ENCODE results near the gene CAPN7.

The CAPN7 gene

GRCh38 chr3:15217841-15218267, 11.8 kb downstream of the CAPN7 start:
- H3K23ac ChIP-seq (ENCODE audit: low read length): no peak overlapping the region
- H4K12ac ChIP-seq (ENCODE audit: low read depth, low read length): no peak overlapping the region
- H3K79me2 ChIP-seq (ENCODE audit: control insufficient read depth, insufficient read depth, low read length, poor library complexity): no peaks in the 10 kb centered on the region
- no peak for DNase-seq
- H3K4me2 ChIP-seq (ENCODE audit: low read length): no peak overlapping the region
- no peaks in the 10 kb centered on the region for H3K4me1 ChIP-seq (ENCODE audit: control insufficient read depth in 1 of 2, insufficient read depth in 2 of 2, low read length in 2 of 2)
- no peak overlapping the region for H4K91ac ChIP-seq (ENCODE audit: low read depth, low read length)
- H3K4ac ChIP-seq (ENCODE audit: low read depth, low read length): no peak overlapping the region
- no peak overlapping the region for H3K14ac ChIP-seq (ENCODE audit: low read length)
- H3K79me1 ChIP-seq (ENCODE audit: low read length): no peaks in the 10 kb centered on the region
- H2BK12ac ChIP-seq (ENCODE audit: low read length): no peak overlapping the region
- H2BK120ac ChIP-seq (ENCODE audit: insufficient read depth, low read length, poor library complexity): no peak overlapping the region
- no peak overlapping the region for H3K9ac ChIP-seq (ENCODE audit: low read length)
- no peak overlapping the region for H3K27ac ChIP-seq (ENCODE audit: low read depth, low read length)
- H3K27me3 ChIP-seq (ENCODE audit: insufficient read depth, low read length): no peaks in the 10 kb centered on the region
- H2BK5ac ChIP-seq (ENCODE audit: low read depth, low read length, poor library complexity): no peak overlapping the region
- H2AK5ac ChIP-seq (ENCODE audit: low read length): no peak overlapping the region
- WGBS (ENCODE audit: extremely low coverage, insufficient coverage, insufficient read length): no CpG with 5 or more reads among the region's 2 CpGs
- H3K18ac ChIP-seq (ENCODE audit: low read length): no peak overlapping the region
- H3K36me3 ChIP-seq (ENCODE audit: control insufficient read depth in 1 of 2, insufficient read depth in 2 of 2, low read length in 2 of 2): peaks cover 14 to 30% of the 10 kb centered on the region in 2 experiments
- H4K8ac ChIP-seq (ENCODE audit: low read depth, low read length): no peak overlapping the region
- H3K4me3 ChIP-seq (ENCODE audit: low read depth, low read length): no peak overlapping the region
- H3K9me3 ChIP-seq (ENCODE audit: insufficient read depth, low read depth, low read length): no peaks in the 10 kb centered on the region
- no peak overlapping the region for H2AFZ ChIP-seq (ENCODE audit: insufficient read depth, low read length, poor library complexity)

- H3K27ac ChIP-seq (ENCODE audit: low read depth, low read length): no peak overlapping the region
- H4K91ac ChIP-seq (ENCODE audit: low read depth, low read length): no peak overlapping the region
- H3K36me3 ChIP-seq (ENCODE audit: control insufficient read depth in 1 of 2, insufficient read depth in 2 of 2, low read length in 2 of 2): peaks cover 14 to 30% of the 10 kb centered on the region in 2 experiments
- no peak for DNase-seq
- H2AK5ac ChIP-seq (ENCODE audit: low read length): no peak overlapping the region
- no peaks in the 10 kb centered on the region for H3K27me3 ChIP-seq (ENCODE audit: insufficient read depth, low read length)
- no peak overlapping the region for H3K18ac ChIP-seq (ENCODE audit: low read length)
- H2AFZ ChIP-seq (ENCODE audit: insufficient read depth, low read length, poor library complexity): no peak overlapping the region
- no peak overlapping the region for H3K23ac ChIP-seq (ENCODE audit: low read length)
- H3K4me2 ChIP-seq (ENCODE audit: low read length): no peak overlapping the region
- no peaks in the 10 kb centered on the region for H3K9me3 ChIP-seq (ENCODE audit: insufficient read depth, low read depth, low read length)
- no peak overlapping the region for H3K4me3 ChIP-seq (ENCODE audit: low read depth, low read length)
- H3K79me2 ChIP-seq (ENCODE audit: control insufficient read depth, insufficient read depth, low read length, poor library complexity): no peaks in the 10 kb centered on the region
- no peaks in the 10 kb centered on the region for H3K79me1 ChIP-seq (ENCODE audit: low read length)
- H2BK5ac ChIP-seq (ENCODE audit: low read depth, low read length, poor library complexity): no peak overlapping the region
- no peak overlapping the region for H3K4ac ChIP-seq (ENCODE audit: low read depth, low read length)
- H4K12ac ChIP-seq (ENCODE audit: low read depth, low read length): no peak overlapping the region
- no peaks in the 10 kb centered on the region for H3K4me1 ChIP-seq (ENCODE audit: control insufficient read depth in 1 of 2, insufficient read depth in 2 of 2, low read length in 2 of 2)
- no peak overlapping the region for H4K8ac ChIP-seq (ENCODE audit: low read depth, low read length)
- H3K9ac ChIP-seq (ENCODE audit: low read length): no peak overlapping the region
- no peak overlapping the region for H3K14ac ChIP-seq (ENCODE audit: low read length)
- H2BK120ac ChIP-seq (ENCODE audit: insufficient read depth, low read length, poor library complexity): no peak overlapping the region
- H2BK12ac ChIP-seq (ENCODE audit: low read length): no peak overlapping the region
These were observed 12.6 kb downstream of the CAPN7 start for GRCh38 chr3:15218689-15219088.

- DNase-seq: no peak
- no CpG with 5 or more reads among the region's 8 CpGs for WGBS (ENCODE audit: extremely low coverage, insufficient coverage, insufficient read length)
- H3K4me2 ChIP-seq (ENCODE audit: low read length): no peak overlapping the region
These were observed 14.0 kb downstream of the CAPN7 start for GRCh38 chr3:15220056-15220455.

GRCh38 chr3:15220661-15221060, 14.6 kb downstream of the CAPN7 start:
- H3K9me3 ChIP-seq (ENCODE audit: insufficient read depth, low read depth, low read length): no peaks in the 10 kb centered on the region
- WGBS (ENCODE audit: extremely low coverage, insufficient coverage, insufficient read length): no CpG with 5 or more reads among the region's 2 CpGs
- no peak overlapping the region for H2AK5ac ChIP-seq (ENCODE audit: low read length)

More at GRCh38 chr3:15220056-15220455, 14.0 kb downstream of the CAPN7 start:
- Histone ChIP-seq H4K12ac (ENCODE audit: low read depth, low read length) (no peak overlapping the region), H3K4me1 (ENCODE audit: control insufficient read depth in 1 of 2, insufficient read depth in 2 of 2, low read length in 2 of 2) (no peaks in the 10 kb centered on the region), H2BK120ac (ENCODE audit: insufficient read depth, low read length, poor library complexity) (no peak overlapping the region), H3K14ac (ENCODE audit: low read length) (no peak overlapping the region), H3K4ac (ENCODE audit: low read depth, low read length) (no peak overlapping the region), H3K23ac (ENCODE audit: low read length) (no peak overlapping the region), H4K91ac (ENCODE audit: low read depth, low read length) (no peak overlapping the region), H2BK5ac (ENCODE audit: low read depth, low read length, poor library complexity) (no peak overlapping the region), H3K36me3 (ENCODE audit: control insufficient read depth in 1 of 2, insufficient read depth in 2 of 2, low read length in 2 of 2) (peaks cover 12 to 25% of the 10 kb centered on the region in 2 experiments), H2AK5ac (ENCODE audit: low read length) (no peak overlapping the region), H3K9me3 (ENCODE audit: insufficient read depth, low read depth, low read length) (no peaks in the 10 kb centered on the region), H3K27me3 (ENCODE audit: insufficient read depth, low read length) (no peaks in the 10 kb centered on the region), H2AFZ (ENCODE audit: insufficient read depth, low read length, poor library complexity) (no peak overlapping the region), H3K79me1 (ENCODE audit: low read length) (no peaks in the 10 kb centered on the region), H3K4me3 (ENCODE audit: low read depth, low read length) (no peak overlapping the region), H2BK12ac (ENCODE audit: low read length) (no peak overlapping the region), H3K27ac (ENCODE audit: low read depth, low read length) (no peak overlapping the region), H3K79me2 (ENCODE audit: control insufficient read depth, insufficient read depth, low read length, poor library complexity) (no peaks in the 10 kb centered on the region), H3K18ac (ENCODE audit: low read length) (no peak overlapping the region), H3K9ac (ENCODE audit: low read length) (no peak overlapping the region), H4K8ac (ENCODE audit: low read depth, low read length) (no peak overlapping the region)

More at GRCh38 chr3:15220661-15221060, 14.6 kb downstream of the CAPN7 start:
- no peaks in the 10 kb centered on the region for H3K79me2 ChIP-seq (ENCODE audit: control insufficient read depth, insufficient read depth, low read length, poor library complexity)
- no peak overlapping the region for H3K18ac ChIP-seq (ENCODE audit: low read length)
- no peak overlapping the region for H3K9ac ChIP-seq (ENCODE audit: low read length)
- H3K4ac ChIP-seq (ENCODE audit: low read depth, low read length): no peak overlapping the region
- no peak overlapping the region for H3K14ac ChIP-seq (ENCODE audit: low read length)
- no peak for DNase-seq
- H2BK120ac ChIP-seq (ENCODE audit: insufficient read depth, low read length, poor library complexity): no peak overlapping the region
- H4K12ac ChIP-seq (ENCODE audit: low read depth, low read length): no peak overlapping the region
- no peak overlapping the region for H3K4me3 ChIP-seq (ENCODE audit: low read depth, low read length)
- H3K79me1 ChIP-seq (ENCODE audit: low read length): no peaks in the 10 kb centered on the region
- H3K4me1 ChIP-seq (ENCODE audit: control insufficient read depth in 1 of 2, insufficient read depth in 2 of 2, low read length in 2 of 2): no peaks in the 10 kb centered on the region
- no peak overlapping the region for H4K8ac ChIP-seq (ENCODE audit: low read depth, low read length)
- H4K91ac ChIP-seq (ENCODE audit: low read depth, low read length): no peak overlapping the region
- H3K4me2 ChIP-seq (ENCODE audit: low read length): no peak overlapping the region
- H3K27ac ChIP-seq (ENCODE audit: low read depth, low read length): no peak overlapping the region
- H3K36me3 ChIP-seq (ENCODE audit: control insufficient read depth in 1 of 2, insufficient read depth in 2 of 2, low read length in 2 of 2): peaks cover 12 to 24% of the 10 kb centered on the region in 2 experiments
- no peak overlapping the region for H2BK5ac ChIP-seq (ENCODE audit: low read depth, low read length, poor library complexity)
- H2BK12ac ChIP-seq (ENCODE audit: low read length): no peak overlapping the region
- H3K23ac ChIP-seq (ENCODE audit: low read length): no peak overlapping the region
- H2AFZ ChIP-seq (ENCODE audit: insufficient read depth, low read length, poor library complexity): no peak overlapping the region
- no peaks in the 10 kb centered on the region for H3K27me3 ChIP-seq (ENCODE audit: insufficient read depth, low read length)
